Left colon (tissue), 2 donors: ENCODE results near the gene SLC7A5. TPM values are rescaled to one million over a fixed set of nuclear protein-coding genes. Genes with fewer than 3 reads are reported as not detected.
"Not testable (repeated sequence)": the region's sequence is repeated elsewhere in the genome, so short reads cannot be mapped to it uniquely, and the experiment has no call there.

Experiments
- ATAC-seq: fragments of 200-7000 bp; cut with Tn5 transposase; one replicate; pipeline ENCODE4 v1.9.1; 2020; ENCODE audit warnings: mild to moderate bottlenecking, moderate library complexity
- DNase-seq, 2 donors: peaks; one replicate each; pipeline ENCODE4 v3.0.0-alpha.2; 2020
- intact Hi-C, 2 donors: fragments of 100-400 bp; cut with DNase I in 1 of 2; cut with micrococcal nuclease in 1 of 2; formaldehyde crosslinking; loops; one replicate each; pipeline versions ENCODE4 v1.11.2 to v1.14.0; 2022; cut with DNase I, micrococcal nuclease
- microRNA-seq, 2 donors: library from miRNA; unstranded; fragments of <30 nt; microRNA quantifications; one replicate each; pipeline versions ENCODE4 v1.1.0 to v1.2.0, GENCODE V29; 2020
- total RNA-seq, 2 donors: library from RNA; stranded (reverse); fragmentation: NEBNext Ultra II Directional; extraction: Animal tissue kit (Norgen Biotek cat#: 25700); gene quantifications; one replicate each; pipeline ENCODE4 v1.2.1, GENCODE V29; 2021
- donor health status: DM: no; HTN: no; CAD: no.
- donor health status: DM: yes; HTN: yes; CAD: no.

SLC7A5 gene
- total RNA-seq, 2 donors from 2014 or later, result 3.6 to 11.2 TPM

- intact Hi-C loops, result no loop called here
- peak; percentile 26 for ATAC-seq
- DNase-seq, result peak in 1 of 2 donors; percentile 67
Observed at GRCh38 chr16:87790292-87791100, 78.8 kb downstream of the SLC7A5 start.

- ATAC-seq (peak; percentile 71), DNase-seq (no peak)
- intact Hi-C loops, result no loop called here
Observed at GRCh38 chr16:87789437-87790291, 79.6 kb downstream of the SLC7A5 start.

- DNase-seq, intact Hi-C loops, ATAC-seq: not testable (repeated sequence)
Observed at GRCh38 chr16:87788730-87789436, 80.4 kb downstream of the SLC7A5 start.

GRCh38 chr16:87787451-87788091 is 81.7 kb downstream of the SLC7A5 start:
- intact Hi-C loops, DNase-seq, ATAC-seq: not testable (repeated sequence)

DNA sequence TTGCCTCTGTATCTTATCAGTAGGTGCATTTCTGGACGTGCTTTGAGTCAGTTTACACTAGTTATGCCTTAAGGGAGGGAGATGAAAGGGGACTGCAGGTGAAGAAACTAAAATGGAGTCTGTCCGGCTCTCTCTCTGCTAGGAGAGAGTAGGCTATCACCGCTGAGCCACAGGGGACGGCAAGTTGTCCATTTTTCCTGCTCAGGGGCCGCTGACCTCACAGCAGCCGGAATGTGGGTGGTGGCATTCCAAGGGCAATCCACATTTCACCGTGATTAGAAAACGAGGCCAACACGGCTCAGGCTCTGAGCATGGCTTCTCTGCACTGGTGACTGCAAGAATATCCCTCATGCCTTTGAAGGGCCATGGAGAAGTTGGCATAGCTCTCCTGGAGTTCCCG is 84.5 kb downstream of the SLC7A5 start:
- intact Hi-C loops, result no loop called here
- ATAC-seq (no peak), DNase-seq (no peak)

DNA sequence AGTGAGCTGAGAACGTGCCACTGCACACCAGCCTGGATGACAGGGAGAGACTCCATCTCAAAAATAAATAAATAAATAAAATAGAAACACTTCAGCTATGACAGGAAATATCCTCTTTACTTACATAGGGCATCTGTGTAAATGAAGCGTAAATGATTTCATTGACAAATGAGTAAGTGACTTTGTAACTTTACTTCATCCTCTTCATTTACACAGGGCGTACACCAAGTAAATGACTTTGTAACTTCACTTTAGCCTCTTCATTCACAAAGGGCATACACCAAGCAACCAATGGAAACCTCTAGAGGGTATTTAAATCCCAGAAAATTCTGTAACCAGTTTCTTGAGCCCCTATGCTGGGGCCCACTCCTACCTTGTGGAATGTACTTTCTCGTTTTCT is 87.3 kb downstream of the SLC7A5 start:
- ATAC-seq (no peak), DNase-seq (no peak)
- intact Hi-C loops, result no loop called here

- DNase-seq, result peak; percentile 27 to 60
- intact Hi-C loops, result no loop called here
- no peak for ATAC-seq
Observed at GRCh38 chr16:87780385-87780989, 88.8 kb downstream of the SLC7A5 start.

Small RNA genes within 50 kb of the gene (microRNA-seq; reads per million reads assigned to microRNA genes)
- gene MIR6775, result 0 reads per million in 2 donors

Other genes with a start within 250 kb of the SLC7A5 start
- gene KLHDC4, start 103.5 kb downstream of the SLC7A5 start, total RNA-seq, result 100 to 1,000 TPM in 1 of 2 donors, 10 to 100 TPM in 1; 28.7 to 118 TPM
- gene CA5A, start 67.0 kb upstream of the SLC7A5 start, total RNA-seq, result not detected
- 10 to 100 TPM; 19.5 to 20.2 TPM for gene BANP, start 81.9 kb upstream of the SLC7A5 start, total RNA-seq